AG09319 (cell line): ENCODE data around the gene MAPRE2.

Experiments used
- DNase-seq: peaks from one replicate; pipeline ENCODE4 v3.0.0-alpha.2; 2010; ENCODE audit warnings: low read depth; ENCODE audit errors: extremely low read depth
- CTCF ChIP-seq: IDR thresholded peaks from 2 replicates; pipeline ENCODE4 v1.5.1; 2011; ENCODE audit warnings: low read depth, mild to moderate bottlenecking, inconsistent platforms, low read length, moderate library complexity

The MAPRE2 gene

GRCh38 chr18:35089891-35090550, 48.8 kb downstream of the MAPRE2 start:
- no peak for DNase-seq
- no peak for TF ChIP-seq CTCF

GRCh38 chr18:35091841-35092240, 50.6 kb downstream of the MAPRE2 start:
- DNase-seq: no peak
- TF ChIP-seq CTCF: no peak

GRCh38 chr18:35095983-35096676, 54.9 kb downstream of the MAPRE2 start:
- no peak for DNase-seq
- no peak for TF ChIP-seq CTCF

GRCh38 chr18:35096677-35097011, 55.4 kb downstream of the MAPRE2 start:
- no peak for TF ChIP-seq CTCF
- DNase-seq: no peak

- TF ChIP-seq CTCF: no peak
- no peak for DNase-seq
Measured at GRCh38 chr18:35097195-35097594, 56.0 kb downstream of the MAPRE2 start.

- no peak for DNase-seq
- TF ChIP-seq CTCF: no peak
Measured at GRCh38 chr18:35097763-35098162, 56.5 kb downstream of the MAPRE2 start.

GRCh38 chr18:35099911-35100310, 58.7 kb downstream of the MAPRE2 start:
- TF ChIP-seq CTCF: no peak
- DNase-seq: no peak
